HFFc6 (cell line): ENCODE results near the gene BMPR1B. TPM values are rescaled to one million over a fixed set of nuclear protein-coding genes. Genes with fewer than 3 reads are reported as not detected.
A peak's percentile ranks its signal among the peaks of the same experiment; 100 is the strongest.
"Not testable (repeated sequence)": the region's sequence is repeated elsewhere in the genome, so short reads cannot be mapped to it uniquely, and the experiment has no call there.

Source experiments
- DNase-seq: peaks from one replicate; pipeline ENCODE4 v3.0.0-alpha.2; 2018
- H3K27ac Mint-ChIP-seq: 2 replicates; pipeline ENCODE4 v1.8.0; 2020; ENCODE audit warnings: mild to moderate bottlenecking, mixed read lengths
- H3K27me3 Mint-ChIP-seq: 2 replicates; pipeline ENCODE4 v1.8.0; 2021; ENCODE audit warnings: mild to moderate bottlenecking, moderate library complexity, mixed read lengths; ENCODE audit not compliant: insufficient read depth
- H3K36me3 Mint-ChIP-seq: 2 replicates; pipeline ENCODE4 v1.8.0; 2021; ENCODE audit warnings: low read depth, mixed read lengths
- H3K4me1 Mint-ChIP-seq: 2 replicates; pipeline ENCODE4 v1.8.0; 2020; ENCODE audit warnings: low read depth, mixed read lengths
- H3K4me3 Mint-ChIP-seq: 2 replicates; pipeline ENCODE4 v1.8.0; 2020; ENCODE audit warnings: mild to moderate bottlenecking, moderate library complexity, mixed read lengths
- H3K9me3 Mint-ChIP-seq: 2 replicates; pipeline ENCODE4 v1.8.0; 2020; ENCODE audit warnings: mild to moderate bottlenecking, mixed read lengths
- CTCF ChIP-seq: fragments of 200-600 bp; sonication (generic); IDR thresholded peaks from 2 replicates; pipeline ENCODE4 v1.5.0; 2021; ENCODE audit warnings: antibody characterized with exemption, mild to moderate bottlenecking
- total RNA-seq, 6 experiments: library from RNA; stranded (reverse); fragmentation: NEBNext Ultra II Directional; extraction: Animal tissue kit (Norgen Biotek cat#: 25700); gene quantifications; 2 replicates in 1 of 6; 3 replicates in 5 of 6; pipeline ENCODE4 v1.2.3, GENCODE V29; 2021

The BMPR1B gene
- total RNA-seq, 6 experiments from 2014 or later = not detected

DNA sequence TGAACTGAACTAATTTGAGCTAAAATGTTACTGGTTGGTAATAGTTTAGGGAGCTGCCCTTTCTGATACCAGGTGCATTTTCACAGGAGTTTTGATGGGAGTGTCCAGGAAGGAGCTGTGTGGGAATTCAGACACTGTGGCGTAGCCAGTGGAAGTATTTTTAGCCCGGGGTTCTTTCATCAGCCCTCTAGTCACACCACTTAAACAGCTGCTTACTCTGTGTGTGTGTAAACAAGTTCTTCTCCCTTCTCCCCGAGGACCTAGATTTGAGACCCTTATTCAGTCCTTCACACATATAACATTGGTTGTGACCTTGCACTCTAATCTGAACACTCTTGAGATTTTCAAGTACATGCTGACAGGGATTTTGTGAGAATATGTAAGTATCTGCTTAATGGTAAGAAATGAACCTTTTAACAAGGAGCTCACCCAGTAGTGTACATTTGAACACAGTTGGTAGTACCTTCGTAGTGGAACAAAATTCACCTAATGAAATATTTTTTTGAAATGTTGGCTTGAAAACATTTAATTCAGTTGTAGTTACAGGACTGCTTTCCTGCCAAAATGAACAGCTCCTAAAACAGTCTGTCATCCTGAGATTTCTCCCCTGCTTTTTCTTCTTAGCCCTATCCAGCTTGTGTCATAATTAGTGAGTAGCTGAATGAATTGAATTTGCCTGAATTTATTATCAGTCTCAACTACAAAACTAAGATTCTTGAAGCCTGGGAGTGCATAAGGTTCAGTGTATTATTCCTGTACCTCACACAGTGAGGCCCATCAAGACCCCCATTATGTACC is 61.8 kb downstream of the BMPR1B start:
- no peak overlapping the region for H3K4me3 Mint-ChIP-seq
- no peaks in the 10 kb centered on the region for H3K4me1 Mint-ChIP-seq
- TF ChIP-seq CTCF = no peak
- no peaks in the 10 kb centered on the region for H3K36me3 Mint-ChIP-seq
- peaks cover 15% of the 10 kb centered on the region for H3K27me3 Mint-ChIP-seq
- H3K9me3 Mint-ChIP-seq = no peaks in the 10 kb centered on the region
- H3K27ac Mint-ChIP-seq = no peak overlapping the region
- DNase-seq = no peak

DNA sequence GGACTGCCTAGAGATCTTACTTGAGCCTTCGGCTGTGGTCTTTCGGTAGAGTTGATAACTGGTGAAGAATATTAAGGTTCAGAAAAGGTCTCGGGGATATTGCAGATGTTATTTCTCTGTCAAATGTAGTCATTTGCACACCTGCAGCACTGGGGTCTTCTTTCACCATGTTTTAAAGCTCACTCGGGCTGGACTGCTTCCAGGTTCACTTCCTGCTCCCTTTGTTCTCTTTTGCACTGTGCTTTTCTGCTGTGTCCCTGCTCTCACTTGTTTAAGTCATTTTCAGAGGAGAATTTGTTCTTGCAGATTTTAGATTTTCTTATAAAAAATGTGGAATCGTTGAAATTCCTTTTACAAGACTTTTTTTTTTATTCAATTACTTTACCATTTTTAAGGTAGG is 68.5 kb downstream of the BMPR1B start:
- no peaks in the 10 kb centered on the region for H3K36me3 Mint-ChIP-seq
- H3K4me1 Mint-ChIP-seq = peaks cover 11% of the 10 kb centered on the region
- H3K9me3 Mint-ChIP-seq = no peaks in the 10 kb centered on the region
- H3K27me3 Mint-ChIP-seq = peaks cover 23% of the 10 kb centered on the region
- no peak for TF ChIP-seq CTCF
- H3K27ac Mint-ChIP-seq = no peak overlapping the region
- no peak for DNase-seq
- H3K4me3 Mint-ChIP-seq = no peak overlapping the region

DNA sequence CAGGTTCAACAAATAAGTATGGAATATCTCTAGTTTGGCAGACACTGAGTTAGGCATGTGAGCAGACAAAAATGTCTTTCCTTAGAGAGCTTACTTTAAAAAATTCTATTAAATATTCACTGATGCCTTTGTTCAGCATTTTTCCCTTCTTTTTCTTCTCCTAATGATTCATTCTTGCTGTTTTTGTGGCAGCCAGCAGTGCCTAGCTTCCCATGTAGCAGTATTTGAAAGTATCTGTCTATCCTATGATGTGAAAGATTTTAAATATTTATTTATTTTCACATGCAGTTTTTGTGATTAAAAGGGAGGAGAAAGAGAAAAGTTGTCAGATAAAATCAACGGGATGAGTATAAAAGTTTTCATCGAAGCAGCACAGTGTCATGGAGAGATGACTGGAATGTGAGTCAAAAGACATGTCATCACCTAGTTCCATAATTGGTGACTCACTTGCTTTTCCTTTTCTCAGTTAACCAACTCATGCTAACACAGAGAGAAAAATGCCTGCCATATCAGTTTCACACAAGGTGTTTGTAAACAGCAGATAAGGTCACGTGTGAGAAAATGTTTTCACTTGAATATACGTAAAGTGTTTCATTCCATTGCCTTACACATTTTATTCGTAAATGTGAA is 69.8 kb downstream of the BMPR1B start:
- no peaks in the 10 kb centered on the region for H3K9me3 Mint-ChIP-seq
- H3K4me3 Mint-ChIP-seq = peak overlapping the region; percentile 7; the same call in 1 of the 2 replicates
- no peaks in the 10 kb centered on the region for H3K36me3 Mint-ChIP-seq
- peak; percentile 70 for DNase-seq
- H3K27ac Mint-ChIP-seq = no peak overlapping the region
- H3K4me1 Mint-ChIP-seq = peaks cover 11% of the 10 kb centered on the region
- TF ChIP-seq CTCF = no peak
- H3K27me3 Mint-ChIP-seq = peaks cover 23% of the 10 kb centered on the region

- H3K27me3 Mint-ChIP-seq = peaks cover 19% of the 10 kb centered on the region
- H3K27ac Mint-ChIP-seq = no peak overlapping the region
- DNase-seq = no peak
- no peak overlapping the region for H3K4me3 Mint-ChIP-seq
- H3K36me3 Mint-ChIP-seq = no peaks in the 10 kb centered on the region
- no peak for TF ChIP-seq CTCF
- H3K4me1 Mint-ChIP-seq = peaks cover 11% of the 10 kb centered on the region
- H3K9me3 Mint-ChIP-seq = no peaks in the 10 kb centered on the region
These were observed 71.1 kb downstream of the BMPR1B start for GRCh38 chr4:94828882-94829281.

GRCh38 chr4:94831607-94832006 is 73.9 kb downstream of the BMPR1B start:
- Mint-ChIP-seq H3K36me3 (no peaks in the 10 kb centered on the region), H3K4me1 (peaks cover 11% of the 10 kb centered on the region), H3K27me3 (peaks cover 6% of the 10 kb centered on the region; the same call in 1 of the 2 replicates), H3K9me3 (no peaks in the 10 kb centered on the region), H3K4me3 (no peak overlapping the region), H3K27ac (no peak overlapping the region)
- DNase-seq = no peak
- no peak for TF ChIP-seq CTCF

DNA sequence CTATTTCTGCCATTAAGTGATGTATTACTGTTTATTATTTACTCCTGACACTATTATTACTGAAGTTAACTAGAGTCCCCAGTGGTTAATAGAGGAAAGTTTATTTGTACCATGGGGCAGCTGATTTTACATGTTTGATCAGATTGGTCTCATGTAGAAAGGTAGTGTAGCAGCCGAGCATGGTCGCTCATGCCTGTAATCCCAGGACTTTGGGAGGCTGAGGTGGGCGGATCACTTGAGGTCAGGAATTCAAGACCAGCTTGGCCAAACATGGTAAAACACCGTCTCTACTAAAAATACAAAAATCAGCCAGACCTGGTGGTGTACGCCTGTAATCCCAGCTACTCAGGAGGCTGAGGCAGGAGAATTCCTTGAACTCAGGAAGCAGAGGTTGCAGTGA is 74.6 kb downstream of the BMPR1B start:
- not testable (repeated sequence) for H3K36me3 Mint-ChIP-seq, DNase-seq, H3K4me1 Mint-ChIP-seq, H3K27ac Mint-ChIP-seq, H3K4me3 Mint-ChIP-seq, H3K27me3 Mint-ChIP-seq, H3K9me3 Mint-ChIP-seq
